Hematopoietic multipotent progenitor cell (in vitro differentiated cells): ENCODE data around the gene RUFY4. TPM values are rescaled to one million over a fixed set of nuclear protein-coding genes. Genes with fewer than 3 reads are reported as not detected.

Source experiments
- DNase-seq, 3 donors: peaks; one replicate each; pipeline ENCODE4 v3.0.0-alpha.2; 2011 to 2015; ENCODE audit warnings: low read depth in 2 of 3, low spot score in 2 of 3
- total RNA-seq: library from RNA; depleted of rRNA; stranded (reverse); fragments of >200 nt; gene quantifications from one replicate; pipeline ENCODE4 v1.2.3, GENCODE V29; 2012

The RUFY4 gene
- total RNA-seq, 1 donor: 1.1 TPM

GRCh38 chr2:218059289-218059688 is 9.8 kb upstream of the RUFY4 start:
- DNase-seq: no peak

- no peak for DNase-seq
Observed at GRCh38 chr2:218060118-218060517, 8.9 kb upstream of the RUFY4 start.

- no peak for DNase-seq
Observed at GRCh38 chr2:218060950-218061660, 7.9 kb upstream of the RUFY4 start.

GRCh38 chr2:218063486-218063885 is 5.6 kb upstream of the RUFY4 start:
- DNase-seq: peak in 2 of 3 donors; percentile 39 to 59

- DNase-seq: no peak
Observed at GRCh38 chr2:218063896-218064295, 5.2 kb upstream of the RUFY4 start.

- no peak for DNase-seq
Observed at GRCh38 chr2:218065239-218066006, 3.6 kb upstream of the RUFY4 start.

- DNase-seq: peak in 2 of 3 donors; percentile 48 to 63
Observed at GRCh38 chr2:218066926-218067515, 2.0 kb upstream of the RUFY4 start.

GRCh38 chr2:218067523-218067922 is 1.5 kb upstream of the RUFY4 start:
- no peak for DNase-seq

GRCh38 chr2:218069606-218070300 is 700 bp downstream of the RUFY4 start:
- no peak for DNase-seq

GRCh38 chr2:218070587-218070986 is 1.5 kb downstream of the RUFY4 start:
- DNase-seq: no peak

- no peak for DNase-seq
Observed at GRCh38 chr2:218071218-218071937, 2.3 kb downstream of the RUFY4 start.

- no peak for DNase-seq
Observed at GRCh38 chr2:218072002-218072401, 2.9 kb downstream of the RUFY4 start.

GRCh38 chr2:218072478-218073024 is 3.5 kb downstream of the RUFY4 start:
- DNase-seq: no peak

GRCh38 chr2:218073185-218073584 is 4.1 kb downstream of the RUFY4 start:
- DNase-seq: no peak

GRCh38 chr2:218074031-218074430 is 5.0 kb downstream of the RUFY4 start:
- DNase-seq: peak in 2 of 3 donors; percentile 43 to 67

GRCh38 chr2:218075975-218076811 is 7.1 kb downstream of the RUFY4 start:
- DNase-seq: no peak

GRCh38 chr2:218077464-218078216 is 8.6 kb downstream of the RUFY4 start:
- no peak for DNase-seq
